Middle frontal gyrus (tissue), 1 donor: Measurements from ENCODE around the gene BPIFB6.

Source experiments
- DNase-seq: peaks from one replicate; pipeline ENCODE4 v3.0.0-alpha.2; 2015; ENCODE audit warnings: low spot score; ENCODE audit errors: extremely low spot score

Gene BPIFB6

GRCh38 chr20:33015700-33016580 is 15.5 kb upstream of the BPIFB6 start:
- DNase-seq = no peak

- no peak for DNase-seq
These were observed 14.8 kb upstream of the BPIFB6 start for GRCh38 chr20:33016581-33017109.

DNA sequence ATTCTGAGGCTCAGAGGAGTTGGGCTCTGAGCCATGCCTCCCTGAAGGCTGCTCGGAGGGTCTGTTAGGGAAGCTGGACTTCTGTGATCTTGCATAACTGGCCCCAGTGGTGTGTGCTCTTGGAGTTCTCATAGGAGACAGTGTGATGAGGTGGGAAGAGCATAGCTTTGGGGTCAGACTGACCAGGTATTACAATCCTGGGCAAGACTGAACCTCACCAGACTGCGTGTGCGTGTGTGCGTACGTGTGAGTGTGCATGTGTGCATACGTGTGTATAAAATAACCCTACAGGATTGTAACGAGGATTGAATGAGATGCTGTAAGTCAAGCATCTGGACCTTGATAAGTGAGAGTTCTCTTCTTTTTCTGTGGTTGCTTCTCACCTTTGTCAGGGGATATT is 13.9 kb upstream of the BPIFB6 start:
- no peak for DNase-seq

- no peak for DNase-seq
These were observed 13.1 kb upstream of the BPIFB6 start for GRCh38 chr20:33018169-33018931.

- no peak for DNase-seq
These were observed 11.8 kb upstream of the BPIFB6 start for GRCh38 chr20:33019465-33020277.

- DNase-seq = no peak
These were observed 10.9 kb upstream of the BPIFB6 start for GRCh38 chr20:33020278-33021161.

DNA sequence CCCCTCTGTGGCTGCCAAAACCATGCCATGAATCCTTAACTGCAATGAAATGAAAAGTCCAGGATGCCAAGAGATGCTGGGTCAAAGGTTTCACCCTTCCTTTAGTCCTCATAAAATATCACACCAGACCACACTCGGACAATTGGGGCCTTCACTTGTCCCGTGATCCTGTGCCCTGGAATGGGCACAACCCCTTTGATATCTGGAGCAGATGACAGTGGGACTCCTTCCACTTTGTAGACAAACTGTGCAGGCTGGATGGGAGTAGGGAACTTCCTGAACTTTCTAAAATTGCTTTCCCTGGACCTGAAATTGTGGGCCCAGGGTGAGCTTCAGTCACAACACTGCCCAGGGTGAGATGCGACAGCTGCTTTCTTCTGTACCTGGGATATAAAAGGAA is 9.6 kb upstream of the BPIFB6 start:
- no peak for DNase-seq

DNA sequence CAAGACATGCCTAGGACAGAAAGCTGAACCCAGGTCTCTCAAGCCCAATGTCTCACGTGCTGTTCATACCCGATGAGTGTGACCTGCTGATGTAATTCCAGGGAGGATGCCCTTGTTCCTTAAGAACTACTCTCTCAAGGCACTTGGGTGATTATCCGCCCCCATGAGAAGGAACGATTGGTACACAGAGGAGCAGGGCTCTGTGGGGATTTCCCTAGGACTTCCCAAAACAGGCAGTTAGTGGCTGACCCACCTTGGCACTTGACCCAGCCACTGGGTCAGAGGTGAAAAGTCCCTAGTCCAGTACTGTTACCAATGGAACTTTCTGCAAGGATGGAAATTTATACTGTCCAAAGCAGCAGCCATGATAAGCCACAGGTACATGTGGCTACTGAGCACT is 9.2 kb upstream of the BPIFB6 start:
- DNase-seq = no peak

DNA sequence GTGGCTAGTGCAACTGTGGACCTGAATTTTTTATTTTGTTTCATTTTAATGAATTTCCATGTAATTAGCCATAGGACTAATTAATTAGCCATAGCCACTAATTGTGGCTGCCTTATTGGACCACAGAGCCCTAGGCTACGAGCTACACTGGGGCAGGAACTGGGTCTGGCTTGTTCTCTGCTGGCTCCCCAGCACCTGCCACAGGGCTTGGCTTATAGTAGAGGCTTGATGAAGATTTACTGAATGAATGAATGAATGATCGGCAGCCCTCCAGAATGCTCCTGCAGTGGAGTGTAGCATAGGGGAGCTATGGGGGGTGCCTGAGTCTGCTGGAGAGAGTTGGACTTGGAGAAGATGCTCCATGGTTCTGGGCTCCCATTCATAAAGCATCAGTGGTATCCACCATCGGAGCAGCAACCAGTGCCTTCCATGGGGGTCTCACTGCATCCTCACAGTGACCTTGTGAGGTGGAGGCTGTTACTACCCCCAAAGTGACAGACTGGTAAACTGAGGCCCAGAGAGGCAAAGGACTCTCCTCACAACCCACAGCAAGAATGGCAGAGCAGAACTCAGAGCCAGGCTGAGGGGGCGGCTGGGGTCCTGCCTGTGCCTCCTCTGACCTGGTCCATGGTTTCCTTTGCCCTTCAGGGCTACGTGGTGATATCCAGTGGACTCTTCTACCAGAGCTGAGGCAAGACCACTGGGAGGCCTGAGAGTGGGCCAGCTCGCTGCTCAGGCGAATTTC is 8.6 kb upstream of the BPIFB6 start:
- DNase-seq = no peak

DNA sequence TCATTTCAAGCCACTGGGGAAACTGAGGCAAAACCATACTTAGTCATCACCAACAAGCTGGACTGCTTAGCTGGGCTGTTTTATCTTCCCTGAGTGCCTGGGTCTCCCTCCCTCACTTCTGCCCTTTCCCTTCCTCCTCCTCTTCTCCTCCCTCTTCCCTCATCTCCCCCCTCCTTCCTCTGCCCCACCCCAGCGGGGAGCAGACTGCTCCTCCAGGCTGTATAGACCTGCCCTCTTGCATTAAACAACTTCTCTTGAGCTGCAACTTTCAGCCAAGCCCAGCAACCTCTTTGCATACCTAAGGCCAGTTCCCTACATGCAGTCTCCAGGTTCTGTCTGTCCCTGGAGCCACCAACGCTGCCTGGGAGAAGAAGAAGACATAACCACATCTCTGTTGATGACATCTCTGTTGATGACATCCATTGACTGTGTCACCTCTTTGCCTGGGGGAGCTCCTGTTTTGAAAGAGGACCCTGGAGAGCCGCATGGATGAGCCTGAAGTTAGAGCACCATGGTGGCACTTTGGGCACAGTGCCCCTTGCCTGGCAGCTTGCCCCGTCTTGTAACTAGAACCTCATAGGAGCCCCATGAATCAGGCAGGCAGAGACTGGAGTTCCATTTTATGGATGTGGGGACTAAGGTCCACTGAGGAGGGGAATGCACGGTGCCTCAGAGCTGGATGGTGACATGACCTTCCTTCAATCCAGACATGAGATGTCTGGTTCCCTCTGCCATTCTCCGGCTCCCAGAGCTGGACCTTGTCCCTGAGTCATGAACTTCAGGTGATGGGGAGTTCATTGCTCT is 7.8 kb upstream of the BPIFB6 start:
- no peak for DNase-seq

DNA sequence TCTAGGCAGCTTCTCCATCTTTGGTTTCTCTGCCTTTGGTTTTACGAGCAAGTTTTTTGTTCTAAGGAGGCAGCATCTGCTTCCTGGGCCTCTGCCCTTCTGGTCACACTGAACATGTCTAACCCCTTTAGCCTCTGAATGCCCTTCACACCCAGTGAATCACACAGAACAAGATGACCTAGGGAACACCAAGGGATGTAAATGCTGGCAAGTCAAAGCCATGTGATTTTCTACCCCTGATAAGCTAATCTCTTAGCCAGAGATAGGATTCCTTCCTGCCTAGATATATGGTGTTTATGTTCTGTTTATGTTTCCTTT is 7.2 kb upstream of the BPIFB6 start:
- DNase-seq = no peak

DNA sequence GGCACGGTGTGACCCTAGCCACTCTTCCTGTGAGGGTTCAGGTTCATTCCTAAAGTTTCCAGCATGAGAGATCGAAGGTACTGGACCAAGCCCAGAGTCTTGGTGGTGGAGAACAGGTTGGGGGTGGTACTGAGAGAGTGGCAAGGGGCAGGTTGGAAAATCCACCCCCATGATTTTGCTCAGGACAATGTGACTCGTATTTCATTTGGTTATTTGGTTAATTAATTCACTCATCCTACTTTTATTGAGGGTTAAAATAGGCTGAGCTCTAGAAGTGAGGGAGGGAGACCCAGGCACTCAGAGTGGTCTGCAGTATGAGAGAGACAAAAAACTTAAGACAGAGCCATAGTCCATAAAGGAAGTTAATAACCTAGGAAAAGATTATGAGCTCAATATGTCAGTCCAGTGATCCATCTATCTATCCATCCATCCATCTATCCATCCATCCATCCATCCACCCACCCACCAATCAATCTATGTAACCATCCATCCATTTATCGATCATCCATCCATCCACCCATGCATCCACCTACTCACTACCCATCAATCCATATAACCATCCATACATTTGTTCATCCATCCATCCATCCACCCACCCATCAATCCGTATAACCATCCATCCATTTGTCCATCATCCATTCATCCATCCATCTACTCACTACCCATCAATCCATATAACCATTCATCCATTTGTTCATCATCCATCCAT is 6.7 kb upstream of the BPIFB6 start:
- DNase-seq = no peak

DNA sequence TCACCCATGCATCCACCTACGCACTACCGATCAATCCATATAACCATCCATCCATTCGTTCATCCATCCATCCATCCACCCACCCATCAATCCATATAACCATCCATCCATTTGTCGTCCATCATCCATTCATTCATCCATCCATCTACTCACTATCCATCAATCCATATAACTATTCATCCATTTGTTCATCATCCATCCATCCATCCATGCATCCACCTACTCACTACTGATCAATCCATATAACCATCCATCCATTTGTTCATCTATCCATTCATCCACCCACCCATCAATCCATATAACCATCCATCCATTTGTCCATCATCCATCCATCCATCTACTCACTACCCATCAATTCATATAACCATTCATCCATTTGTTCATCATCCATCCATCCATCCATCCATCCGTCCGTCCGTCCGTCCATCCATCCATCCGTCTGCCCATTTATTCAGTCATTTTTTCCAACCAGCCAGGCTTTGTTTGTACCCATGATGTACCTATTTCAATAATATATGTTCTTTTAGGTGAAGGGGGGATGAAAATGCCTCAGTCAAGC is 6.1 kb upstream of the BPIFB6 start:
- DNase-seq = no peak

DNA sequence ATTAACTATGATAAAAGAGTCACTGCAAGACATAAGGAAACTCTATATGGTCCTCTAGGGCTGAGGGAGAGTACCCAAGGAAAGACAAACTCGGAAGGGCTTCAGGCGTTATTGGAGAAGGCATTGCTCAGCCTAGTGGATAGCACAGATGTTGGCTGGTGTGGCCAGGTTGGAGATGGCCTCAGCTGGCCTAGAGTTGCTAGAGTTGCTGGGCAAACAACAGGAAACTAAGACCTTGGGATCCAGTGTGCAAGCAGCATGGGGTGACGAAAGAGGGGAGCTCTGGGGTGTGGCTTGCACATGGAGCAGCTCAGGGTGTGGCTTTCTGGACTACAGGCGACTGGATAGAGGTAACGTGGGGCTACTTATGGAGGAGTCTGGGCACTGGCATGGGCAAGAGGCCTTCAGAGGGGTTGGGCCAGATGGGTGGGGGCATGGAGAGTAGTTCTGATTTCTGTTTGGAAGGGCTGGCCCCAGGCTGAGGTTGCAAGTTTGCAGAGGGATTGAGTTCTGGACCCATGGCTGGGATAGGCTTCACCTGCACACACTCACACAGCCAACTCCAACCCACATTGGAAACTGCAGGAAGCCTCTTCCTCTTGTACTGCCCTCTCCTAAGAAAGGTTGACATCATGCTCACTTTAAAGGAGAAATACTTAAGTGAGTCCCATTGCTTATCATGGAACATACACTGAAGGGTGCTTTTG is 5.2 kb upstream of the BPIFB6 start:
- DNase-seq = no peak

DNA sequence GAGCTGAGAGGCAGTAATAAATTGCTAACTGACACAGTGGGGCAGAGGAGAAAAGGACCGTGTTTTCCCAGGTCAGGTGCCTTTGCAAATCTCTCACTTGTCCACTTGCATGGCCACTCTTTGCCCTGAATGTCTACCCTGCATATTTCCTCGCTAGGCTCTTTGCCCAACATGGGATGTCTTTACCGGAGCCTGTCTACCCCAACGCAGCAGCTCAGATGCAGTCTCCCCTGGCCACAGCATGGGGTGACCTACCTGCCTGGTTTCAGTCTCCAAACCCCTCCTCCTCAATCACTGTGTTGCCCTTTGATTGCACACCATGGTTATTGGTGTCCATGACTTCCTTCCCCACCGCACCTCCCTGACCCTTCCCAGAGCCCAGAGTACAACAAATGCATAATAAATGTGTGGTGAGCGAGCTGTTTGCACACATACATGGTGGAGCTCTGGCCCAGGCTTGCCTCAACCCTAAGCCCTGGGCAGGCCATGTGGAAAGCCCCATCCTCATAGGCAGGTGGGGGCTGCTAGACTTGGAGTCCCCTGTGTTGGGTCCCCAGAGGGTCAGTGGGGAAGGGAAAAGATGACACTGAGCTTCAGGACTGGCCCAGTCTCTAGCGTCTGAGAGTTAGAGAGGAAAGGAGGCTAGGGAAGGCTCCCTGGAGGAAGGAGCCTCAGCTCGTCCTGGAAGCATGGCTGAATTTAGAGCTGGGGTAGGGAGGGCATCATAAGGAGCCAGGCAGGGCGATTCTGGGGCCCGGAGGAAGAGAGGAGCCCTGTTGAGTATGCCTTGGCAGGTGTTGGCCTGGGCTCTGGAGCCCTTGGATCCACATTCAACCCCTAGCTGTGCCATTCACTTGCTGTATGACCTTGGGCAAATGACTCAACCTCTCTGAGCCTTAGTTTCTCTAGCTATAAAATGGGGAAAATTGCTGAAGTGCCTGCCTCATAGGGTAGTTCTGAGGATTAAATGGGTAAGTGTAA is 4.4 kb upstream of the BPIFB6 start:
- DNase-seq = no peak
